Neural progenitor cell (in vitro differentiated cells): ENCODE measurements around the gene ITPRIPL2. TPM values are rescaled to one million over a fixed set of nuclear protein-coding genes. Genes with fewer than 3 reads are reported as not detected.

Experiments
- DNase-seq: peaks from one replicate; pipeline ENCODE4 v3.0.0-alpha.2; 2016; ENCODE audit warnings: low spot score
- H2AFZ ChIP-seq: fragments of 200-600 bp; sonication (generic); replicated peaks from 2 replicates; pipeline ENCODE4 v1.6.1; 2016; ENCODE audit warnings: antibody characterized with exemption
- H3F3A ChIP-seq: fragments of 200-600 bp; sonication (generic); 2 replicates; pipeline ENCODE4 v1.6.1; 2016; ENCODE audit warnings: antibody characterized with exemption, low read depth
- H3K27ac ChIP-seq: fragments of 200-600 bp; sonication (generic); 2 replicates; pipeline ENCODE4 v1.5.1; 2016; ENCODE audit warnings: mild to moderate bottlenecking
- H3K27me3 ChIP-seq: fragments of 200-600 bp; sonication (generic); 2 replicates; pipeline ENCODE4 v1.6.1; 2016; ENCODE audit warnings: mild to moderate bottlenecking, moderate library complexity
- H3K36me3 ChIP-seq: fragments of 200-600 bp; sonication (generic); 2 replicates; pipeline ENCODE4 v1.5.1; 2016
- H3K4me1 ChIP-seq: fragments of 200-600 bp; sonication (generic); 2 replicates; pipeline ENCODE4 v1.6.1; 2016; ENCODE audit warnings: mixed run types
- H3K4me2 ChIP-seq: fragments of 200-600 bp; sonication (generic); 2 replicates; pipeline ENCODE4 v1.6.1; 2016
- H3K4me3 ChIP-seq: fragments of 200-600 bp; sonication (generic); 2 replicates; pipeline ENCODE4 v1.5.1; 2016
- H3K79me2 ChIP-seq: fragments of 200-600 bp; sonication (generic); 2 replicates; pipeline ENCODE4 v1.6.1; 2016; ENCODE audit warnings: low read depth
- H3K9ac ChIP-seq: fragments of 200-600 bp; sonication (generic); 2 replicates; pipeline ENCODE4 v1.6.1; 2016
- H3K9me3 ChIP-seq: fragments of 200-600 bp; sonication (generic); 2 replicates; pipeline ENCODE4 v1.5.1; 2016; ENCODE audit warnings: low read depth
- H4K20me1 ChIP-seq: fragments of 200-600 bp; sonication (generic); 2 replicates; pipeline ENCODE4 v1.6.1; 2016; ENCODE audit warnings: low read depth
- H3K27ac Mint-ChIP-seq: 3 replicates; pipeline ENCODE4 v1.8.0; 2021; ENCODE audit warnings: mixed read lengths
- H3K27me3 Mint-ChIP-seq: 2 replicates; pipeline ENCODE4 v1.8.0; 2022; ENCODE audit warnings: low read depth, mild to moderate bottlenecking, inconsistent platforms, moderate library complexity, mixed read lengths; ENCODE audit not compliant: insufficient read depth
- H3K36me3 Mint-ChIP-seq: 3 replicates; pipeline ENCODE4 v1.8.0; 2021; ENCODE audit warnings: mixed read lengths
- H3K4me1 Mint-ChIP-seq: 3 replicates; pipeline ENCODE4 v1.8.0; 2021; ENCODE audit warnings: mixed read lengths
- H3K4me3 Mint-ChIP-seq: 3 replicates; pipeline ENCODE4 v1.8.0; 2021; ENCODE audit warnings: mild to moderate bottlenecking, moderate library complexity, mixed read lengths
- H3K9me3 Mint-ChIP-seq: 3 replicates; pipeline ENCODE4 v1.8.0; 2020; ENCODE audit warnings: mixed read lengths
- EZH2 ChIP-seq: fragments of 200-600 bp; sonication (generic); IDR thresholded peaks from 2 replicates; pipeline ENCODE4 v1.6.1; 2017; ENCODE audit warnings: antibody characterized with exemption, mild to moderate bottlenecking, moderate library complexity
- EZH2phosphoT487 ChIP-seq: fragments of 200-600 bp; sonication (generic); IDR thresholded peaks from 2 replicates; pipeline ENCODE4 v1.6.1; 2017; ENCODE audit warnings: antibody characterized with exemption
- total RNA-seq: library from RNA; depleted of rRNA; stranded (reverse); fragments of >200 nt; gene quantifications from 2 replicates; pipeline ENCODE4 v1.2.3, GENCODE V29; 2015; ENCODE audit warnings: low replicate concordance
- TF ChIP-seq, protein P1 (sequence below): fragments of 200-600 bp; sonication (generic); IDR thresholded peaks from 2 replicates; pipeline ENCODE4 v1.5.1; 2017; ENCODE audit warnings: antibody characterized with exemption, mild to moderate bottlenecking

ITPRIPL2 gene
- total RNA-seq, 1 donor from 2014 or later, result 3.7 TPM

- Histone ChIP-seq H3K79me2 (no peaks in the 10 kb centered on the region), H3F3A (peaks cover 9% of the 10 kb centered on the region), H2AFZ (no peak overlapping the region), H3K9ac (no peak overlapping the region), H3K4me2 (no peak overlapping the region), H3K27me3 (peaks cover 63% of the 10 kb centered on the region), H3K9me3 (no peaks in the 10 kb centered on the region), H4K20me1 (no peaks in the 10 kb centered on the region), H3K4me1 (peaks cover 9% of the 10 kb centered on the region), H3K36me3 (no peaks in the 10 kb centered on the region), H3K4me3 (no peak overlapping the region), H3K27ac (no peak overlapping the region)
- Mint-ChIP-seq H3K27me3 (peaks cover 4% of the 10 kb centered on the region), H3K36me3 (no peaks in the 10 kb centered on the region), H3K27ac (no peak overlapping the region), H3K4me3 (peak overlapping the region; percentile 72), H3K4me1 (peaks cover 33% of the 10 kb centered on the region), H3K9me3 (no peaks in the 10 kb centered on the region)
- TF ChIP-seq EZH2, result no peak
- TF ChIP-seq, protein P1, sequence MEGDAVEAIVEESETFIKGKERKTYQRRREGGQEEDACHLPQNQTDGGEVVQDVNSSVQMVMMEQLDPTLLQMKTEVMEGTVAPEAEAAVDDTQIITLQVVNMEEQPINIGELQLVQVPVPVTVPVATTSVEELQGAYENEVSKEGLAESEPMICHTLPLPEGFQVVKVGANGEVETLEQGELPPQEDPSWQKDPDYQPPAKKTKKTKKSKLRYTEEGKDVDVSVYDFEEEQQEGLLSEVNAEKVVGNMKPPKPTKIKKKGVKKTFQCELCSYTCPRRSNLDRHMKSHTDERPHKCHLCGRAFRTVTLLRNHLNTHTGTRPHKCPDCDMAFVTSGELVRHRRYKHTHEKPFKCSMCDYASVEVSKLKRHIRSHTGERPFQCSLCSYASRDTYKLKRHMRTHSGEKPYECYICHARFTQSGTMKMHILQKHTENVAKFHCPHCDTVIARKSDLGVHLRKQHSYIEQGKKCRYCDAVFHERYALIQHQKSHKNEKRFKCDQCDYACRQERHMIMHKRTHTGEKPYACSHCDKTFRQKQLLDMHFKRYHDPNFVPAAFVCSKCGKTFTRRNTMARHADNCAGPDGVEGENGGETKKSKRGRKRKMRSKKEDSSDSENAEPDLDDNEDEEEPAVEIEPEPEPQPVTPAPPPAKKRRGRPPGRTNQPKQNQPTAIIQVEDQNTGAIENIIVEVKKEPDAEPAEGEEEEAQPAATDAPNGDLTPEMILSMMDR, result no peak
- TF ChIP-seq EZH2phosphoT487, result no peak
- DNase-seq, result no peak
Observed at GRCh38 chr16:19115148-19116021, 1.6 kb downstream of the ITPRIPL2 start.

- Histone ChIP-seq H3K4me3 (no peak overlapping the region), H4K20me1 (no peaks in the 10 kb centered on the region), H2AFZ (no peak overlapping the region), H3K9ac (no peak overlapping the region), H3K36me3 (no peaks in the 10 kb centered on the region), H3K4me1 (peaks cover 9% of the 10 kb centered on the region), H3K27me3 (peaks cover 61% of the 10 kb centered on the region), H3K79me2 (no peaks in the 10 kb centered on the region), H3K4me2 (peak overlapping the region; percentile 4), H3K9me3 (no peaks in the 10 kb centered on the region), H3F3A (peaks cover 9% of the 10 kb centered on the region), H3K27ac (no peak overlapping the region)
- no peak for DNase-seq
- Mint-ChIP-seq H3K36me3 (no peaks in the 10 kb centered on the region), H3K27ac (no peak overlapping the region), H3K9me3 (no peaks in the 10 kb centered on the region), H3K27me3 (peaks cover 4% of the 10 kb centered on the region), H3K4me1 (peaks cover 33% of the 10 kb centered on the region), H3K4me3 (no peak overlapping the region)
- TF ChIP-seq, protein P1, result no peak
- TF ChIP-seq EZH2, result no peak
Observed at GRCh38 chr16:19116711-19117449, 3.1 kb downstream of the ITPRIPL2 start.

DNA sequence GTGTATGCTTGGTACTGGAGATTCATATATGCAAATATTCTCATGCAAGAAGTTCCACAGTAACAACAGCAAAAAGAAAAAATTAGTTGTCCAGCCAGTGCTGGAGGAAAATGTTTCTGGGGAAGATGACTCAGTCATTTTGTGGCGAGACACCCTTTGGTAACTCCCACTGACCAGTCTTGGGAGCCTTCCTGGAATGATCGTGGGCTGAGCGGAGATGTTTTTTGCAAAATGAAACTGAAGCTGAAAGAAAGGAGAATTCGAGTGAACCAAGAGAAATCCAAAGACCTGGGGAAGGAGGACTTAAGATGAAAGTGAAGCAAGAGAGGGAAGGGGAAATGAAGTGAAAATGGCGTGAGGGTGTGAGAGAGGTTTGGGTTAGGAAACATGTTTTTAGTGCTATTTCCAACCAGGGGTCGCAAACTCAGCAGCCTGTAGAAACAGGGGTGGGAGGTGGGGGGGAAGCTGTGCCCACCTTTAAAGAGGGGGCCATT is 5.2 kb downstream of the ITPRIPL2 start:
- no peak overlapping the region for H3K9ac ChIP-seq
- no peak overlapping the region for H3K4me3 ChIP-seq
- Mint-ChIP-seq H3K27ac (peak overlapping the region; percentile 16), H3K9me3 (no peaks in the 10 kb centered on the region), H3K36me3 (no peaks in the 10 kb centered on the region), H3K4me3 (no peak overlapping the region), H3K4me1 (peaks cover 21% of the 10 kb centered on the region), H3K27me3 (peaks cover 4% of the 10 kb centered on the region)
- no peak overlapping the region for H3K4me2 ChIP-seq
- no peaks in the 10 kb centered on the region for H3K9me3 ChIP-seq
- no peaks in the 10 kb centered on the region for H3K36me3 ChIP-seq
- H3K27ac ChIP-seq, result no peak overlapping the region
- no peak overlapping the region for H2AFZ ChIP-seq
- TF ChIP-seq, protein P1, result no peak
- no peak for TF ChIP-seq EZH2phosphoT487
- TF ChIP-seq EZH2, result no peak
- peaks cover 40% of the 10 kb centered on the region for H3K27me3 ChIP-seq
- H3F3A ChIP-seq, result peaks cover 9% of the 10 kb centered on the region
- peaks cover 9% of the 10 kb centered on the region for H3K4me1 ChIP-seq
- no peak for DNase-seq
- H3K79me2 ChIP-seq, result no peaks in the 10 kb centered on the region
- H4K20me1 ChIP-seq, result no peaks in the 10 kb centered on the region
